HEK293 (cell line): ENCODE results near the gene AGXT.

Experiments used
- BCL11A ChIP-seq: fragments of 450-650 bp; formaldehyde crosslinking; IDR thresholded peaks from 2 replicates; pipeline ENCODE4 v1.5.1; 2016; ENCODE audit warnings: low read depth, missing biosample characterization, missing genetic modification characterization
- GLI2 ChIP-seq: fragments of 450-650 bp; formaldehyde crosslinking; IDR thresholded peaks from 2 replicates; pipeline ENCODE4; 2017; ENCODE audit warnings: missing biosample characterization, missing genetic modification characterization, low read depth, borderline replicate concordance
- HOXA7 ChIP-seq: sonication (generic); formaldehyde crosslinking; IDR thresholded peaks from 2 replicates; pipeline ENCODE4 v1.8.1; 2022; ENCODE audit warnings: missing genetic modification reagents, borderline replicate concordance
- HOXC10 ChIP-seq: sonication (generic); formaldehyde crosslinking; IDR thresholded peaks from 2 replicates; pipeline ENCODE4 v1.8.1; 2023; ENCODE audit warnings: mild to moderate bottlenecking, missing genetic modification reagents
- KLF1 ChIP-seq: fragments of 450-650 bp; formaldehyde crosslinking; IDR thresholded peaks from 2 replicates; pipeline ENCODE4 v1.5.1; 2016; ENCODE audit warnings: missing biosample characterization, missing genetic modification characterization
- REPIN1 ChIP-seq: fragments of 450-650 bp; formaldehyde crosslinking; IDR thresholded peaks from 2 replicates; pipeline ENCODE4 v1.5.1; 2017; ENCODE audit warnings: missing biosample characterization, missing genetic modification characterization, low read depth
- ZBTB1 ChIP-seq: fragments of 450-650 bp; formaldehyde crosslinking; IDR thresholded peaks from 2 replicates; pipeline ENCODE4 v1.5.1; 2016; ENCODE audit warnings: missing biosample characterization, missing genetic modification characterization
- ZFHX2 ChIP-seq: fragments of 450-650 bp; formaldehyde crosslinking; conservative IDR thresholded peaks from 2 replicates; pipeline ENCODE4 v1.5.1; 2016; ENCODE audit warnings: missing biosample characterization, missing genetic modification characterization
- ZFP3 ChIP-seq: fragments of 450-650 bp; formaldehyde crosslinking; IDR thresholded peaks from 2 replicates; pipeline ENCODE4 v1.5.1; 2016; ENCODE audit warnings: low read depth, missing biosample characterization, missing genetic modification characterization
- ZNF146 ChIP-seq: fragments of 450-650 bp; formaldehyde crosslinking; IDR thresholded peaks from 2 replicates; pipeline ENCODE4 v1.5.1; 2016; ENCODE audit warnings: missing biosample characterization, missing genetic modification characterization
- ZNF169 ChIP-seq: fragments of 450-650 bp; formaldehyde crosslinking; IDR thresholded peaks from 2 replicates; pipeline ENCODE4 v1.5.1; 2016; ENCODE audit warnings: missing biosample characterization, missing genetic modification characterization
- ZNF221 ChIP-seq: fragments of 450-650 bp; formaldehyde crosslinking; IDR thresholded peaks from 2 replicates; pipeline ENCODE4 v1.5.1; 2017; ENCODE audit warnings: missing biosample characterization, missing genetic modification characterization, borderline replicate concordance
- ZNF24 ChIP-seq: fragments of 450-650 bp; formaldehyde crosslinking; IDR thresholded peaks from 2 replicates; pipeline ENCODE4 v1.5.1; 2016; ENCODE audit warnings: missing biosample characterization, missing genetic modification characterization
- ZNF324 ChIP-seq: fragments of 450-650 bp; formaldehyde crosslinking; IDR thresholded peaks from 2 replicates; pipeline ENCODE4 v1.5.1; 2016; ENCODE audit warnings: missing biosample characterization, missing genetic modification characterization
- ZNF394 ChIP-seq: fragments of 450-650 bp; formaldehyde crosslinking; IDR thresholded peaks from 2 replicates; pipeline ENCODE4 v1.5.1; 2016; ENCODE audit warnings: missing biosample characterization, missing genetic modification characterization, mild to moderate bottlenecking, moderate library complexity, borderline replicate concordance
- ZNF433 ChIP-seq: fragments of 450-650 bp; formaldehyde crosslinking; IDR thresholded peaks from 2 replicates; pipeline ENCODE4 v1.5.1; 2016; ENCODE audit warnings: missing biosample characterization, missing genetic modification characterization, low read depth
- ZNF521 ChIP-seq: fragments of 450-650 bp; formaldehyde crosslinking; IDR thresholded peaks from 2 replicates; pipeline ENCODE4 v1.5.1; 2017; ENCODE audit warnings: missing biosample characterization, mild to moderate bottlenecking, missing genetic modification characterization
- ZNF548 ChIP-seq: fragments of 450-650 bp; formaldehyde crosslinking; IDR thresholded peaks from 2 replicates; pipeline ENCODE4 v1.5.1; 2016; ENCODE audit warnings: missing biosample characterization, missing genetic modification characterization
- ZNF571 ChIP-seq: fragments of 450-650 bp; formaldehyde crosslinking; IDR thresholded peaks from 2 replicates; pipeline ENCODE4 v1.5.0; 2017; ENCODE audit warnings: missing biosample characterization, missing genetic modification characterization
- ZNF621 ChIP-seq: fragments of 450-650 bp; formaldehyde crosslinking; IDR thresholded peaks from 2 replicates; pipeline ENCODE4 v1.5.1; 2017; ENCODE audit warnings: missing biosample characterization, missing genetic modification characterization
- ZNF626 ChIP-seq: fragments of 450-650 bp; sonication (Bioruptor Pico); formaldehyde crosslinking; IDR thresholded peaks from 2 replicates; pipeline ENCODE4 v1.5.1; 2018; ENCODE audit warnings: missing biosample characterization, missing genetic modification characterization, inconsistent platforms
- TF ChIP-seq, protein P1 (sequence below): fragments of 450-650 bp; formaldehyde crosslinking; IDR thresholded peaks from 2 replicates; pipeline ENCODE4 v1.5.1; 2016; ENCODE audit warnings: missing biosample characterization, missing genetic modification characterization
- TF ChIP-seq, protein P2 (sequence below): fragments of 450-650 bp; formaldehyde crosslinking; IDR thresholded peaks from 2 replicates; pipeline ENCODE4 v1.5.1; 2016; ENCODE audit warnings: missing biosample characterization, missing genetic modification characterization
- TF ChIP-seq, protein P3 (sequence below): fragments of 450-650 bp; formaldehyde crosslinking; IDR thresholded peaks from 2 replicates; pipeline ENCODE4 v1.5.1; 2017; ENCODE audit warnings: missing biosample characterization, mild to moderate bottlenecking, missing genetic modification characterization, moderate library complexity
- TF ChIP-seq, protein P4 (sequence below): fragments of 450-650 bp; formaldehyde crosslinking; IDR thresholded peaks from 2 replicates; pipeline ENCODE4 v1.5.1; 2016; ENCODE audit warnings: missing biosample characterization, missing genetic modification characterization, borderline replicate concordance
- TF ChIP-seq, protein P5 (sequence below): sonication (generic); formaldehyde crosslinking; IDR thresholded peaks from 2 replicates; pipeline ENCODE4 v1.8.1; 2022; ENCODE audit warnings: mild to moderate bottlenecking, moderate library complexity, missing genetic modification reagents
- TF ChIP-seq, protein P6 (sequence below): fragments of 450-650 bp; formaldehyde crosslinking; conservative IDR thresholded peaks from 2 replicates; pipeline ENCODE4 v1.5.1; 2016; ENCODE audit warnings: low read depth, missing biosample characterization, missing genetic modification characterization
- TF ChIP-seq, protein P7 (sequence below): fragments of 450-650 bp; formaldehyde crosslinking; IDR thresholded peaks from 2 replicates; pipeline ENCODE4 v1.5.1; 2017; ENCODE audit warnings: missing biosample characterization, missing genetic modification characterization

The AGXT gene

DNA sequence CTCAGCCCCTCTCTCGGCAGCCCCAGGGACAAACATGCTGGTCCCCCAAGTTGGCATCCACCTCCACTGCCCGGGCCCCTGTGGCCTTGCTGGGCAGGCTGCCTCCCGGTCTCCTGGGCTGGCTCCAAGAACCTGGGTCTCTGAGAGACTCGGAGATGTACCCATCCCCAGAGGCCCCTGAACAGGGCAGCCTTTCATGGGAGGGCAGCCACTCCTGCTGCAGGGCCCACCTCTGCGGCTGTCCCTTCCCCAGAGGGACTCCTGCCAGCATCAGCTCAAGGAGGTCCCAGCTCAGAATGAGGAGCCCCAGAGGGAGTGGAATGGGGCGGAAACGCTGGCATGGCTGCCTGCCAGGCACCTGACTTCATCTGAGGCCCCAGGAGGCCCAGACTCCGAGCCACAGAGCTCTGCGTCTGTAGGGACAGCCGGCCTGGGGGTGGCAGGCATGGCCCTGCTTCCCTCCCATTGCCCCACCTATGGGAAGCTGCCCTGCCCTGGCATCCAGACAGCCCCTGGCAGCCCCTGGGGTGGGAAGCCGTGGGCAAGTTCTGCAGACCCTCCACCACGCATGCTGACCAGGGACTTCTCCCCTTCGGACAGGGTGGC lies 36.7 kb downstream of the AGXT start (continued):
- TF ChIP-seq ZNF433 (tag by site-specific recombination) (no peak), HOXA7 (CRISPR knock-in tag) (no peak), ZNF169 (tag by site-specific recombination) (no peak), ZFP3 (tag by site-specific recombination) (no peak), ZNF521 (tag by site-specific recombination) (no peak), ZBTB1 (tag by site-specific recombination) (no peak), HOXC10 (CRISPR knock-in tag) (no peak), ZNF548 (tag by site-specific recombination) (no peak), ZNF24 (no peak), ZNF221 (tag by site-specific recombination) (no peak), ZNF324 (tag by site-specific recombination) (no peak), ZFHX2 (tag by site-specific recombination) (no peak), ZNF394 (no peak), ZNF146 (tag by site-specific recombination) (no peak), REPIN1 (tag by site-specific recombination) (no peak), ZNF621 (tag by site-specific recombination) (no peak), ZNF626 (tag by site-specific recombination) (no peak), BCL11A (tag by site-specific recombination) (no peak), GLI2 (no peak), KLF1 (tag by site-specific recombination) (peak; percentile 30; the same call in 1 of the 2 replicates), ZNF571 (tag by site-specific recombination) (no peak)
- TF ChIP-seq, protein P1, sequence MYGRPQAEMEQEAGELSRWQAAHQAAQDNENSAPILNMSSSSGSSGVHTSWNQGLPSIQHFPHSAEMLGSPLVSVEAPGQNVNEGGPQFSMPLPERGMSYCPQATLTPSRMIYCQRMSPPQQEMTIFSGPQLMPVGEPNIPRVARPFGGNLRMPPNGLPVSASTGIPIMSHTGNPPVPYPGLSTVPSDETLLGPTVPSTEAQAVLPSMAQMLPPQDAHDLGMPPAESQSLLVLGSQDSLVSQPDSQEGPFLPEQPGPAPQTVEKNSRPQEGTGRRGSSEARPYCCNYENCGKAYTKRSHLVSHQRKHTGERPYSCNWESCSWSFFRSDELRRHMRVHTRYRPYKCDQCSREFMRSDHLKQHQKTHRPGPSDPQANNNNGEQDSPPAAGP (tag by site-specific recombination) = 0 out of 2 replicates have a peak, but pooled peaks have one; percentile 43
- TF ChIP-seq, protein P2, sequence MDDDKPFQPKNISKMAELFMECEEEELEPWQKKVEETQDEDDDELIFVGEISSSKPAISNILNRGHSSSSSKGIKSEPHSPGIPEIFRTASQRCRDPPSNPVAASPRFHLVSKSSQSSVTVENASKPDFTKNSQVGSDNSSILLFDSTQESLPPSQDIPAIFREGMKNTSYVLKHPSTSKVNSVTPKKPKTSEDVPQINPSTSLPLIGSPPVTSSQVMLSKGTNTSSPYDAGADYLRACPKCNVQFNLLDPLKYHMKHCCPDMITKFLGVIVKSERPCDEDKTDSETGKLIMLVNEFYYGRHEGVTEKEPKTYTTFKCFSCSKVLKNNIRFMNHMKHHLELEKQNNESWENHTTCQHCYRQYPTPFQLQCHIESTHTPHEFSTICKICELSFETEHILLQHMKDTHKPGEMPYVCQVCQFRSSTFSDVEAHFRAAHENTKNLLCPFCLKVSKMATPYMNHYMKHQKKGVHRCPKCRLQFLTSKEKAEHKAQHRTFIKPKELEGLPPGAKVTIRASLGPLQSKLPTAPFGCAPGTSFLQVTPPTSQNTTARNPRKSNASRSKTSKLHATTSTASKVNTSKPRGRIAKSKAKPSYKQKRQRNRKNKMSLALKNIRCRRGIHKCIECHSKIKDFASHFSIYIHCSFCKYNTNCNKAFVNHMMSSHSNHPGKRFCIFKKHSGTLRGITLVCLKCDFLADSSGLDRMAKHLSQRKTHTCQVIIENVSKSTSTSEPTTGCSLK (tag by site-specific recombination) = no peak
- TF ChIP-seq, protein P3, sequence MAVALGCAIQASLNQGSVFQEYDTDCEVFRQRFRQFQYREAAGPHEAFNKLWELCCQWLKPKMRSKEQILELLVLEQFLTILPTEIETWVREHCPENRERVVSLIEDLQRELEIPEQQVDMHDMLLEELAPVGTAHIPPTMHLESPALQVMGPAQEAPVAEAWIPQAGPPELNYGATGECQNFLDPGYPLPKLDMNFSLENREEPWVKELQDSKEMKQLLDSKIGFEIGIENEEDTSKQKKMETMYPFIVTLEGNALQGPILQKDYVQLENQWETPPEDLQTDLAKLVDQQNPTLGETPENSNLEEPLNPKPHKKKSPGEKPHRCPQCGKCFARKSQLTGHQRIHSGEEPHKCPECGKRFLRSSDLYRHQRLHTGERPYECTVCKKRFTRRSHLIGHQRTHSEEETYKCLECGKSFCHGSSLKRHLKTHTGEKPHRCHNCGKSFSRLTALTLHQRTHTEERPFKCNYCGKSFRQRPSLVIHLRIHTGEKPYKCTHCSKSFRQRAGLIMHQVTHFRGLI (tag by site-specific recombination) = no peak
- TF ChIP-seq, protein P4, sequence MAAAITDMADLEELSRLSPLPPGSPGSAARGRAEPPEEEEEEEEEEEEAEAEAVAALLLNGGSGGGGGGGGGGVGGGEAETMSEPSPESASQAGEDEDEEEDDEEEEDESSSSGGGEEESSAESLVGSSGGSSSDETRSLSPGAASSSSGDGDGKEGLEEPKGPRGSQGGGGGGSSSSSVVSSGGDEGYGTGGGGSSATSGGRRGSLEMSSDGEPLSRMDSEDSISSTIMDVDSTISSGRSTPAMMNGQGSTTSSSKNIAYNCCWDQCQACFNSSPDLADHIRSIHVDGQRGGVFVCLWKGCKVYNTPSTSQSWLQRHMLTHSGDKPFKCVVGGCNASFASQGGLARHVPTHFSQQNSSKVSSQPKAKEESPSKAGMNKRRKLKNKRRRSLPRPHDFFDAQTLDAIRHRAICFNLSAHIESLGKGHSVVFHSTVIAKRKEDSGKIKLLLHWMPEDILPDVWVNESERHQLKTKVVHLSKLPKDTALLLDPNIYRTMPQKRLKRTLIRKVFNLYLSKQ (tag by site-specific recombination) = no peak
- TF ChIP-seq, protein P5, sequence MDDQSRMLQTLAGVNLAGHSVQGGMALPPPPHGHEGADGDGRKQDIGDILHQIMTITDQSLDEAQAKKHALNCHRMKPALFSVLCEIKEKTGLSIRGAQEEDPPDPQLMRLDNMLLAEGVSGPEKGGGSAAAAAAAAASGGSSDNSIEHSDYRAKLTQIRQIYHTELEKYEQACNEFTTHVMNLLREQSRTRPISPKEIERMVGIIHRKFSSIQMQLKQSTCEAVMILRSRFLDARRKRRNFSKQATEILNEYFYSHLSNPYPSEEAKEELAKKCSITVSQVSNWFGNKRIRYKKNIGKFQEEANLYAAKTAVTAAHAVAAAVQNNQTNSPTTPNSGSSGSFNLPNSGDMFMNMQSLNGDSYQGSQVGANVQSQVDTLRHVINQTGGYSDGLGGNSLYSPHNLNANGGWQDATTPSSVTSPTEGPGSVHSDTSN = no peak
- TF ChIP-seq, protein P6, sequence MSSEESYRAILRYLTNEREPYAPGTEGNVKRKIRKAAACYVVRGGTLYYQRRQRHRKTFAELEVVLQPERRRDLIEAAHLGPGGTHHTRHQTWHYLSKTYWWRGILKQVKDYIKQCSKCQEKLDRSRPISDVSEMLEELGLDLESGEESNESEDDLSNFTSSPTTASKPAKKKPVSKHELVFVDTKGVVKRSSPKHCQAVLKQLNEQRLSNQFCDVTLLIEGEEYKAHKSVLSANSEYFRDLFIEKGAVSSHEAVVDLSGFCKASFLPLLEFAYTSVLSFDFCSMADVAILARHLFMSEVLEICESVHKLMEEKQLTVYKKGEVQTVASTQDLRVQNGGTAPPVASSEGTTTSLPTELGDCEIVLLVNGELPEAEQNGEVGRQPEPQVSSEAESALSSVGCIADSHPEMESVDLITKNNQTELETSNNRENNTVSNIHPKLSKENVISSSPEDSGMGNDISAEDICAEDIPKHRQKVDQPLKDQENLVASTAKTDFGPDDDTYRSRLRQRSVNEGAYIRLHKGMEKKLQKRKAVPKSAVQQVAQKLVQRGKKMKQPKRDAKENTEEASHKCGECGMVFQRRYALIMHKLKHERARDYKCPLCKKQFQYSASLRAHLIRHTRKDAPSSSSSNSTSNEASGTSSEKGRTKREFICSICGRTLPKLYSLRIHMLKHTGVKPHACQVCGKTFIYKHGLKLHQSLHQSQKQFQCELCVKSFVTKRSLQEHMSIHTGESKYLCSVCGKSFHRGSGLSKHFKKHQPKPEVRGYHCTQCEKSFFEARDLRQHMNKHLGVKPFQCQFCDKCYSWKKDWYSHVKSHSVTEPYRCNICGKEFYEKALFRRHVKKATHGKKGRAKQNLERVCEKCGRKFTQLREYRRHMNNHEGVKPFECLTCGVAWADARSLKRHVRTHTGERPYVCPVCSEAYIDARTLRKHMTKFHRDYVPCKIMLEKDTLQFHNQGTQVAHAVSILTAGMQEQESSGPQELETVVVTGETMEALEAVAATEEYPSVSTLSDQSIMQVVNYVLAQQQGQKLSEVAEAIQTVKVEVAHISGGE (tag by site-specific recombination) = no peak
- TF ChIP-seq, protein P7, sequence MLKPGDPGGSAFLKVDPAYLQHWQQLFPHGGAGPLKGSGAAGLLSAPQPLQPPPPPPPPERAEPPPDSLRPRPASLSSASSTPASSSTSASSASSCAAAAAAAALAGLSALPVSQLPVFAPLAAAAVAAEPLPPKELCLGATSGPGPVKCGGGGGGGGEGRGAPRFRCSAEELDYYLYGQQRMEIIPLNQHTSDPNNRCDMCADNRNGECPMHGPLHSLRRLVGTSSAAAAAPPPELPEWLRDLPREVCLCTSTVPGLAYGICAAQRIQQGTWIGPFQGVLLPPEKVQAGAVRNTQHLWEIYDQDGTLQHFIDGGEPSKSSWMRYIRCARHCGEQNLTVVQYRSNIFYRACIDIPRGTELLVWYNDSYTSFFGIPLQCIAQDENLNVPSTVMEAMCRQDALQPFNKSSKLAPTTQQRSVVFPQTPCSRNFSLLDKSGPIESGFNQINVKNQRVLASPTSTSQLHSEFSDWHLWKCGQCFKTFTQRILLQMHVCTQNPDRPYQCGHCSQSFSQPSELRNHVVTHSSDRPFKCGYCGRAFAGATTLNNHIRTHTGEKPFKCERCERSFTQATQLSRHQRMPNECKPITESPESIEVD = no peak
